NB4 (cell line): ENCODE data around the gene MST1.

Source experiments
- TF ChIP-seq, protein P1 (sequence below): IDR thresholded peaks from 2 replicates; pipeline ENCODE4 v1.6.1; 2011; ENCODE audit warnings: low read depth, low read length
- TF ChIP-seq, protein P2 (sequence below): IDR thresholded peaks from one replicate; pipeline ENCODE4 v1.5.1; 2012; ENCODE audit warnings: low read depth, low read length

DNA sequence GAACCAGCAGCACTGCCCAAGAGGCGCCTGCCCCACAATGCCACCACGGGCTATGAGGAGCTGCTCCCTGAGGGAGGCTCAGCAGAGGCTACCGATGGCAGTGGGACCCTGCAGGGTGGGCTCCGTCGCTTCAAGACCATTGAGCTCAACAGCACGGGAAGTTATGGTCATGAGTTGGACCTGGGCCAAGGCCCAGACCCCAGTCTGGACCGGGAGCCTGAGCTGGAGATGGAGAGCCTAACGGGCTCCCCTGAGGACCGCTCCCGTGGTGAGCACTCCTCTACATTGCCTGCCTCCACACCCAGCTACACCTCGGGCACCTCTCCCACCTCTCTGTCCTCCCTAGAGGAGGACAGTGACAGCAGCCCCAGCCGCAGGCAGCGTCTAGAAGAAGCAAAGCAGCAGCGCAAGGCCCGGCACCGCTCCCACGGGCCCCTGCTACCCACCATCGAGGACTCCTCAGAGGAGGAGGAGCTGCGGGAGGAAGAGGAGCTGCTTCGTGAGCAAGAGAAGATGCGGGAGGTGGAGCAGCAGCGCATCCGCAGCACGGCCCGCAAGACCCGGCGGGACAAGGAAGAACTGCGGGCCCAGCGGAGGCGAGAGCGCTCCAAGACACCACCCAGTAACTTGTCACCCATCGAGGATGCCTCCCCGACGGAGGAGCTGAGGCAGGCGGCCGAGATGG is 36.9 kb downstream of the MST1 start:
- TF ChIP-seq, protein P1, sequence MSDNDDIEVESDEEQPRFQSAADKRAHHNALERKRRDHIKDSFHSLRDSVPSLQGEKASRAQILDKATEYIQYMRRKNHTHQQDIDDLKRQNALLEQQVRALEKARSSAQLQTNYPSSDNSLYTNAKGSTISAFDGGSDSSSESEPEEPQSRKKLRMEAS, result no peak
- TF ChIP-seq, protein P2, sequence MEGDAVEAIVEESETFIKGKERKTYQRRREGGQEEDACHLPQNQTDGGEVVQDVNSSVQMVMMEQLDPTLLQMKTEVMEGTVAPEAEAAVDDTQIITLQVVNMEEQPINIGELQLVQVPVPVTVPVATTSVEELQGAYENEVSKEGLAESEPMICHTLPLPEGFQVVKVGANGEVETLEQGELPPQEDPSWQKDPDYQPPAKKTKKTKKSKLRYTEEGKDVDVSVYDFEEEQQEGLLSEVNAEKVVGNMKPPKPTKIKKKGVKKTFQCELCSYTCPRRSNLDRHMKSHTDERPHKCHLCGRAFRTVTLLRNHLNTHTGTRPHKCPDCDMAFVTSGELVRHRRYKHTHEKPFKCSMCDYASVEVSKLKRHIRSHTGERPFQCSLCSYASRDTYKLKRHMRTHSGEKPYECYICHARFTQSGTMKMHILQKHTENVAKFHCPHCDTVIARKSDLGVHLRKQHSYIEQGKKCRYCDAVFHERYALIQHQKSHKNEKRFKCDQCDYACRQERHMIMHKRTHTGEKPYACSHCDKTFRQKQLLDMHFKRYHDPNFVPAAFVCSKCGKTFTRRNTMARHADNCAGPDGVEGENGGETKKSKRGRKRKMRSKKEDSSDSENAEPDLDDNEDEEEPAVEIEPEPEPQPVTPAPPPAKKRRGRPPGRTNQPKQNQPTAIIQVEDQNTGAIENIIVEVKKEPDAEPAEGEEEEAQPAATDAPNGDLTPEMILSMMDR, result no peak
